PC-3 (cell line): ENCODE results near the gene PRSS36.

Experiments used
- EZH2 ChIP-seq: fragments of 300-600 bp; sonication (generic); IDR thresholded peaks from one replicate; pipeline ENCODE4 v1.6.1; 2017; ENCODE audit warnings: antibody characterized with exemption, mild to moderate bottlenecking, low read length; ENCODE audit not compliant: unreplicated experiment
- EZH2phosphoT487 ChIP-seq: fragments of 300-600 bp; sonication (generic); IDR thresholded peaks from 2 replicates; pipeline ENCODE4 v1.6.1; 2018; ENCODE audit warnings: mild to moderate bottlenecking, antibody characterized with exemption, low read length, borderline replicate concordance
- TF ChIP-seq, protein P1 (sequence below): fragments of 300-600 bp; sonication (generic); conservative IDR thresholded peaks from 2 replicates; pipeline ENCODE4 v1.5.1; 2017; ENCODE audit warnings: antibody characterized with exemption, low read depth, mild to moderate bottlenecking, low read length

GRCh38 chr16:31138621-31139578 is 11.0 kb downstream of the PRSS36 start:
- TF ChIP-seq, protein P1, sequence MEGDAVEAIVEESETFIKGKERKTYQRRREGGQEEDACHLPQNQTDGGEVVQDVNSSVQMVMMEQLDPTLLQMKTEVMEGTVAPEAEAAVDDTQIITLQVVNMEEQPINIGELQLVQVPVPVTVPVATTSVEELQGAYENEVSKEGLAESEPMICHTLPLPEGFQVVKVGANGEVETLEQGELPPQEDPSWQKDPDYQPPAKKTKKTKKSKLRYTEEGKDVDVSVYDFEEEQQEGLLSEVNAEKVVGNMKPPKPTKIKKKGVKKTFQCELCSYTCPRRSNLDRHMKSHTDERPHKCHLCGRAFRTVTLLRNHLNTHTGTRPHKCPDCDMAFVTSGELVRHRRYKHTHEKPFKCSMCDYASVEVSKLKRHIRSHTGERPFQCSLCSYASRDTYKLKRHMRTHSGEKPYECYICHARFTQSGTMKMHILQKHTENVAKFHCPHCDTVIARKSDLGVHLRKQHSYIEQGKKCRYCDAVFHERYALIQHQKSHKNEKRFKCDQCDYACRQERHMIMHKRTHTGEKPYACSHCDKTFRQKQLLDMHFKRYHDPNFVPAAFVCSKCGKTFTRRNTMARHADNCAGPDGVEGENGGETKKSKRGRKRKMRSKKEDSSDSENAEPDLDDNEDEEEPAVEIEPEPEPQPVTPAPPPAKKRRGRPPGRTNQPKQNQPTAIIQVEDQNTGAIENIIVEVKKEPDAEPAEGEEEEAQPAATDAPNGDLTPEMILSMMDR = no peak
- TF ChIP-seq EZH2phosphoT487 (no peak), EZH2 (no peak)
